Heart right ventricle (tissue), 16 donors: ENCODE measurements around the gene CHRNB1. TPM values are rescaled to one million over a fixed set of nuclear protein-coding genes. Genes with fewer than 3 reads are reported as not detected.

Source experiments
- ATAC-seq, 8 donors: fragments of 200-7000 bp; cut with Tn5 transposase; one replicate each; pipeline ENCODE4 v1.9.1; 2020; ENCODE audit warnings: mild to moderate bottlenecking in 8 of 8, moderate library complexity in 8 of 8, moderate number of reproducible peaks in 1 of 8
- DNase-seq, 2 donors: peaks; one replicate each; pipeline ENCODE4 v3.0.0-alpha.2; 2020
- H3K27ac ChIP-seq, 10 donors: fragments of 200-600 bp; sonication (generic) in 2 of 10; one replicate each; pipeline versions ENCODE4 v1.5.0 to v1.8.0; 2020 to 2022; ENCODE audit warnings: mild to moderate bottlenecking in 3 of 10
- H3K27me3 ChIP-seq, 7 donors: fragments of 200-600 bp; one replicate each; pipeline ENCODE4 v1.8.0; 2021 to 2022; ENCODE audit warnings: mild to moderate bottlenecking in 2 of 7
- H3K36me3 ChIP-seq, 9 donors: fragments of 200-600 bp; sonication (generic) in 1 of 9; one replicate each; pipeline versions ENCODE4 v1.5.0 to v1.8.0; 2020 to 2022; ENCODE audit warnings: mild to moderate bottlenecking in 2 of 9
- H3K4me1 ChIP-seq, 9 donors: fragments of 200-600 bp; sonication (generic) in 1 of 9; one replicate each; pipeline versions ENCODE4 v1.5.0 to v1.8.0; 2020 to 2022; ENCODE audit warnings: mild to moderate bottlenecking in 4 of 9
- H3K4me3 ChIP-seq, 10 donors: fragments of 200-600 bp; sonication (generic) in 2 of 10; one replicate each; pipeline versions ENCODE4 v1.5.0 to v1.8.0; 2020 to 2022; ENCODE audit warnings: mild to moderate bottlenecking in 7 of 10, moderate library complexity in 2 of 10
- H3K9me3 ChIP-seq, 11 donors: fragments of 200-600 bp in 10 of 11; sonication (generic) in 2 of 11; one replicate each; pipeline versions ENCODE4 v1.5.0 to v1.8.0; 2013 to 2022; ENCODE audit warnings: mild to moderate bottlenecking in 2 of 11, control low read depth in 1 of 11, moderate library complexity in 1 of 11
- WGBS, 2 donors: extraction: QIAGEN DNeasy Blood & Tissue Kit; methylation state at CpG; one replicate each; pipeline ENCODE4 v1.1.7; 2013; ENCODE audit warnings: inconsistent platforms in 1 of 2; 5-methylcytosine and 5-hydroxymethylcytosine counted together
- intact Hi-C, 10 donors: fragments of 100-400 bp; cut with DNase I; formaldehyde crosslinking; loops; one replicate each; pipeline versions ENCODE4 v1.11.1 to v1.14.2; 2022
- polyA plus RNA-seq, 2 donors: library from polyadenylated mRNA; stranded (reverse); fragments of 200-250 nt; gene quantifications; one replicate each; pipeline ENCODE4 v1.2.3, GENCODE V29; 2013
- total RNA-seq, 10 donors: library from RNA; stranded (reverse); fragmentation: NEBNext Ultra II Directional in 3 of 10; extraction: Animal tissue kit (Norgen Biotek cat#: 25700) in 3 of 10; gene quantifications; one replicate each; pipeline versions ENCODE4 v1.2.1 to v1.2.4, GENCODE V29; 2021 to 2023
- TF ChIP-seq, protein P1 (sequence below), 9 donors: fragments of 200-600 bp; sonication (generic) in 2 of 9; IDR thresholded peaks; one replicate each; pipeline versions ENCODE4 v1.5.0 to v1.8.0; 2021 to 2022; ENCODE audit warnings: antibody characterized with exemption in 9 of 9, mild to moderate bottlenecking in 5 of 9, moderate library complexity in 1 of 9
- donor health status: Arrhythmogenic right ventricular cardiomyopathy.
- donor health status: ischemic (EF 13 %, LVEDD 7.1; RV severe dilation, severe dysfunction).
- donor health status: healthy with polysubstance abuse.
- donor health status: DM: no; HTN: yes; CAD: no.
- donor health status: DM: no; HTN: no; CAD: no.
- donor health status: ischemic (EF 25% LVEDD 6.9; RV normal size, moderate dysfunction).
- donor health status: ischemic (EF 25% LVEDD 5.7; RV mildly dilated, moderate dysfunction).
- donor health status: healthy.
- donor health status: DM: yes; HTN: yes; CAD: no.
- donor health status: Ischemic cardiomyopathy.
- donor health status: ischemic (EF 35%, LVEDD 5.7; RV mildly dilated, moderate dysfunction).
- donor health status: nonischemic (EF 11% LVEDD 7.7; RV severe dilation, severe dysfunction).
- donor health status: DM: yes; HTN: yes; CAD: no.
- donor health status: PGD.
- donor health status: ischemic (EF 29% LVEDD 5.4; RV normal size, mild dysfunction).
- donor health status: nonischemic (EF 23%, LVEDD 6.1; RV moderate dilation, normal function).

CHRNB1 gene
- total and polyA plus RNA-seq, 12 donors = 5.4 to 25.4 (median 10.4) TPM

DNA sequence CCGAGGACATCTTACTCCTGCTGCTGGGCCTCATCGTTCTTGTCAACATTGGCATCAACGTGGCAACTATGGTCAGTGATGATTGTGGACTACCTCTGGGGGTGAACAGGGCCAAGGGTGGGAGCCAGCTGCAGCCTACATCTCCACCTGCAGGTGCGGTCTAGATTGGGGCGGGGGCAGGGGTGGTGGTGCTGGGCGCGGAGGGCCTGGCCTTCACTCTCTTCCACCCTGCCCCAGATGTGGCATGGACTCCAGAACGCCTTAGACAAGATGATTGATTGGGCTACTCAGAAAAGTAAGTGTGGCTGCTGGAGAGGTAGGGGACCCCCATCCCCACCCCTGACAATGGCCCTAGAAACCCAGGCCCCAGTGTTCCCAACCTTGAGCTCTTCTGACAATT, 19.1 kb upstream of the CHRNB1 start:
- intact Hi-C loops = no loop called here
- no peaks in the 10 kb centered on the region for H3K4me1 ChIP-seq
- no peak overlapping the region for H3K27ac ChIP-seq
- H3K9me3 ChIP-seq = no peaks in the 10 kb centered on the region
- no peaks in the 10 kb centered on the region for H3K36me3 ChIP-seq
- no peak for ATAC-seq
- no peak overlapping the region for H3K4me3 ChIP-seq
- no peaks in the 10 kb centered on the region for H3K27me3 ChIP-seq
- DNase-seq = no peak
- 84 to 88% methylated on average over 8 of the region's 8 CpGs for WGBS, 2 donors
- TF ChIP-seq, protein P1, sequence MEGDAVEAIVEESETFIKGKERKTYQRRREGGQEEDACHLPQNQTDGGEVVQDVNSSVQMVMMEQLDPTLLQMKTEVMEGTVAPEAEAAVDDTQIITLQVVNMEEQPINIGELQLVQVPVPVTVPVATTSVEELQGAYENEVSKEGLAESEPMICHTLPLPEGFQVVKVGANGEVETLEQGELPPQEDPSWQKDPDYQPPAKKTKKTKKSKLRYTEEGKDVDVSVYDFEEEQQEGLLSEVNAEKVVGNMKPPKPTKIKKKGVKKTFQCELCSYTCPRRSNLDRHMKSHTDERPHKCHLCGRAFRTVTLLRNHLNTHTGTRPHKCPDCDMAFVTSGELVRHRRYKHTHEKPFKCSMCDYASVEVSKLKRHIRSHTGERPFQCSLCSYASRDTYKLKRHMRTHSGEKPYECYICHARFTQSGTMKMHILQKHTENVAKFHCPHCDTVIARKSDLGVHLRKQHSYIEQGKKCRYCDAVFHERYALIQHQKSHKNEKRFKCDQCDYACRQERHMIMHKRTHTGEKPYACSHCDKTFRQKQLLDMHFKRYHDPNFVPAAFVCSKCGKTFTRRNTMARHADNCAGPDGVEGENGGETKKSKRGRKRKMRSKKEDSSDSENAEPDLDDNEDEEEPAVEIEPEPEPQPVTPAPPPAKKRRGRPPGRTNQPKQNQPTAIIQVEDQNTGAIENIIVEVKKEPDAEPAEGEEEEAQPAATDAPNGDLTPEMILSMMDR (IDR thresholded peaks at IDR 0.05) = no peak

DNA sequence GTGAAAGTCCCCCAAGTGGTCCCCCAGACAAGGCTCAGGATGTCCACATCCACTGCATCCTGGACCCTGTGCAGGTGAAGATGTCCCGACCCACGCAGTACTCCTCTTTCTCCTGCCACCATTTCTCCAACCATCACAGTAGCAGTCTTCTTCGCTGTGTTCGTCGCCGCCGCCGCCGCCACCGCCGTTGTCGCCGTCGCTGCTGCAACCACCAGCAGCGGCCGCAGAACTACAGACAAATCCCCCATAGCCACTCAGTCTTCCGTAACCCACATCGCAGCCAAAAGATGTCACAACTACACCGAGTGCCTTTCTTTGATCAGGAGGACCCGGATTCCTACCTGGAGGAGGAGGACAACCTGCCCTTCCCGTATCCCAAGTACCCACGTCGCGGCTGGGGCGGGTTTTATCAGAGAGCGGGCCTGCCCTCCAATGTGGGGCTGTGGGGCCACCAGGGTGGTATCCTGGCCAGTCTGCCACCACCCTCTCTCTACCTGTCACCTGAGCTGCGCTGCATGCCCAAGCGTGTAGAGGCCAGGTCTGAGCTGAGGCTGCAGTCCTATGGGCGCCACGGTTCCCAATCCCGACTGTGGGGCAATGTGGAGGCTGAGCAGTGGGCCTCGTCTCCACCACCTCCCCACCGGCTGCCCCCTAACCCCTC, 18.5 kb upstream of the CHRNB1 start:
- 94% methylated on average over 33 of the region's 33 CpGs for WGBS, 2 donors
- intact Hi-C loops = no loop called here
- ATAC-seq = peak in 1 of 8 donors; percentile 6

DNA sequence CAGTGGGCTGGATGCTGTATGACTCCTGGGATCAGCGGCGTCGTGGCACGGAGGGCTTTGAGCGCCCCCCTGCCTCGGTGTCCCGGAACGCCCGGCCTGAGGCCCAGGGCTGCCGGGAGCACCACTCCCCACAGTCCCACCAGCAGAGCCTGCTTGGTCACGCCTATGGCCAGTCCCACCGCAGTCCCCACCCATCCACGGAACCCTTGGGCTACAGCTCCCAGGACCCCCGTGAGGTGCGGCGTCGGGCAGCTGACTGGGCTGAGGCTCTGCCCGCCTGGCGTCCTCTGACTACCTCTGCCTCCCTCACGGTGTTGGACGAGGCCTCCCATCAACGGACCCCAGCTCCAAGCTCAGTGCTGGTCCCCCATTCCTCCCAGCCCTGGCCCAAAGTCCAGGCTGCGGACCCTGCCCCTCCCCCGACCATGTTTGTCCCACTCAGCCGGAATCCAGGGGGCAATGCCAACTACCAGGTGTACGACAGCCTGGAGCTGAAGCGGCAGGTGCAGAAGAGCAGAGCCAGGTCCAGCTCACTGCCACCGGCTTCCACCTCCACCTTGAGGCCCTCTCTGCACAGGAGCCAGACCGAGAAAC, 17.9 kb upstream of the CHRNB1 start:
- ATAC-seq (peak in 2 of 8 donors; percentile 13 to 18), DNase-seq (no peak)
- intact Hi-C loops = no loop called here
- TF ChIP-seq, protein P1 (IDR thresholded peaks at IDR 0.05) = no peak
- Histone ChIP-seq H3K27ac (no peak overlapping the region), H3K4me3 (no peak overlapping the region), H3K27me3 (no peaks in the 10 kb centered on the region), H3K4me1 (no peaks in the 10 kb centered on the region), H3K9me3 (no peaks in the 10 kb centered on the region), H3K36me3 (no peaks in the 10 kb centered on the region)
- WGBS, 2 donors = 92 to 93% methylated on average over 29 of the region's 29 CpGs

More for the DNA sequence above, 18.5 kb upstream of the CHRNB1 start:
- TF ChIP-seq, protein P1 (IDR thresholded peaks at IDR 0.05) = no peak
- Histone ChIP-seq H3K9me3 (no peaks in the 10 kb centered on the region), H3K36me3 (no peaks in the 10 kb centered on the region), H3K27ac (no peak overlapping the region), H3K27me3 (no peaks in the 10 kb centered on the region), H3K4me1 (no peaks in the 10 kb centered on the region), H3K4me3 (no peak overlapping the region)
- no peak for DNase-seq

DNA sequence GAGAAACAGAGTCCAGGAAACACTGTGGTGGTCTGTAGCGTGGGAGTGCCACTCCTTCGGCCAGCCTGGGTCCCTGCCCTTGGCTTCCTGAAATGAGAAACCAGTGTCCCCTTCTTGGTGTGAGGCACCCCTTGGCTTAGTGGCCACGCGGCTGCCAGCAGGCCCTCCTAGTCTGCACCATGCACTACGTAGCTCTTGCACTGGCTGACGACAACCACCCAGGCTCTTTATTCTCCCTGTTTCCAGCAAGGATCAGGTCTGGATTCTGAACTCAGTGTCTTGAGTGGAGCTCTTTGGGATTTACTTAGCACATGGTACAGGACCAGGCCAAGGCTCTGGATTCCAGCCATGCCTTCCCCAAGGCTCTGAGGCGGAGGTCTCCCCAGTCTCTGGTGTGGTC, 17.3 kb upstream of the CHRNB1 start:
- intact Hi-C loops = no loop called here
- Histone ChIP-seq H3K9me3 (no peaks in the 10 kb centered on the region), H3K36me3 (no peaks in the 10 kb centered on the region), H3K27me3 (no peaks in the 10 kb centered on the region), H3K4me1 (no peaks in the 10 kb centered on the region), H3K27ac (no peak overlapping the region), H3K4me3 (no peak overlapping the region)
- ATAC-seq = no peak
- 89 to 90% methylated on average over 7 of the region's 7 CpGs for WGBS, 2 donors
- TF ChIP-seq, protein P1 (IDR thresholded peaks at IDR 0.05) = no peak
- no peak for DNase-seq
